Neural cell (in vitro differentiated cells): ENCODE measurements around the gene ZNF493. TPM values are rescaled to one million over a fixed set of nuclear protein-coding genes. Genes with fewer than 3 reads are reported as not detected.

Experiments
- H2AFZ ChIP-seq: fragments of 200-600, 300-800 bp; sonication (generic), shearing (Covaris generic); 2 replicates; pipeline ENCODE4 v1.6.0; 2014; ENCODE audit warnings: low read depth, mild to moderate bottlenecking, antibody characterized with exemption, low read length, moderate library complexity
- H3F3A ChIP-seq: fragments of 200-600 bp; shearing (Covaris generic); 2 replicates; pipeline ENCODE4 v1.6.1; 2016; ENCODE audit warnings: mild to moderate bottlenecking, moderate library complexity, mixed read lengths, antibody characterized with exemption, low read length; ENCODE audit not compliant: insufficient read depth, poor library complexity, severe bottlenecking
- H3K27ac ChIP-seq: fragments of 200-600, 300-800 bp; sonication (generic), shearing (Covaris generic); 2 replicates; pipeline ENCODE4 v1.5.1; 2014; ENCODE audit warnings: mild to moderate bottlenecking, low read length, moderate library complexity
- H3K27me3 ChIP-seq: fragments of 300-800, 200-600 bp; sonication (generic), shearing (Covaris generic); 2 replicates; pipeline ENCODE4 v1.6.0; 2014; ENCODE audit warnings: mild to moderate bottlenecking, low read depth, low read length, moderate library complexity; ENCODE audit not compliant: insufficient read depth
- H3K36me3 ChIP-seq: fragments of 300-800, 200-600 bp; sonication (generic), shearing (Covaris generic); 2 replicates; pipeline ENCODE4 v1.5.1; 2014; ENCODE audit warnings: mild to moderate bottlenecking, antibody characterized with exemption, low read length, moderate library complexity; ENCODE audit not compliant: insufficient read depth
- H3K4me2 ChIP-seq: fragments of 300-800, 200-600 bp; sonication (generic), shearing (Covaris generic); 2 replicates; pipeline ENCODE4 v1.6.0; 2014; ENCODE audit warnings: mild to moderate bottlenecking, low read length
- H3K4me3 ChIP-seq: fragments of 300-800, 200-600 bp; sonication (generic), shearing (Covaris generic); 2 replicates; pipeline ENCODE4 v1.5.1; 2014; ENCODE audit warnings: mild to moderate bottlenecking, low read length, moderate library complexity
- H3K79me2 ChIP-seq: fragments of 200-600 bp; shearing (Covaris generic); replicated peaks from 2 replicates; pipeline ENCODE4 v1.6.0; 2014; ENCODE audit warnings: mild to moderate bottlenecking, low read length, moderate library complexity; ENCODE audit not compliant: insufficient read depth
- H3K9ac ChIP-seq: fragments of 300-800, 200-600 bp; sonication (generic), shearing (Covaris generic); 2 replicates; pipeline ENCODE4 v1.6.1; 2016; ENCODE audit warnings: mild to moderate bottlenecking, low read length, mixed read lengths
- H3K9me2 ChIP-seq: fragments of 200-600 bp; shearing (Covaris generic); 2 replicates; pipeline ENCODE4 v1.6.1; 2016; ENCODE audit warnings: mild to moderate bottlenecking, low read length, mixed read lengths; ENCODE audit not compliant: insufficient read depth
- H3K9me3 ChIP-seq: fragments of 200-600, 300-800 bp; sonication (generic), shearing (Covaris generic); 2 replicates; pipeline ENCODE4 v1.6.1; 2016; ENCODE audit warnings: mild to moderate bottlenecking, mixed run types, low read length, moderate library complexity, mixed read lengths
- H4K20me1 ChIP-seq: fragments of 200-600 bp; shearing (Covaris generic); 2 replicates; pipeline ENCODE4 v1.6.1; 2016; ENCODE audit warnings: mild to moderate bottlenecking, mixed run types; ENCODE audit not compliant: insufficient read depth
- CTCF ChIP-seq: fragments of 450-650 bp; IDR thresholded peaks from 2 replicates; pipeline ENCODE4 v1.5.1; 2014; ENCODE audit warnings: antibody characterized with exemption, mild to moderate bottlenecking, moderate library complexity; ENCODE audit not compliant: poor library complexity, severe bottlenecking
- EP300 ChIP-seq: fragments of 450-650 bp; conservative IDR thresholded peaks from 2 replicates; pipeline ENCODE4 v1.6.1; 2014; ENCODE audit warnings: antibody characterized with exemption, mild to moderate bottlenecking, moderate library complexity; ENCODE audit not compliant: poor library complexity, severe bottlenecking
- EZH2 ChIP-seq: fragments of 200-600, 300-800 bp; shearing (Covaris generic), sonication (generic); IDR thresholded peaks from 2 replicates; pipeline ENCODE4 v1.6.1; 2014; ENCODE audit warnings: antibody characterized with exemption, low read length, borderline replicate concordance, mild to moderate bottlenecking; ENCODE audit not compliant: insufficient read depth, poor library complexity, severe bottlenecking
- MXI1 ChIP-seq: fragments of 450-650 bp; conservative IDR thresholded peaks from 2 replicates; pipeline ENCODE4 v1.6.1; 2014; ENCODE audit warnings: antibody characterized with exemption, mild to moderate bottlenecking; ENCODE audit not compliant: poor library complexity, severe bottlenecking
- POLR2AphosphoS5 ChIP-seq: IDR thresholded peaks from 2 replicates; pipeline ENCODE4 v1.6.1; 2012
- RAD21 ChIP-seq: fragments of 450-650 bp; conservative IDR thresholded peaks from 2 replicates; pipeline ENCODE4 v1.6.1; 2014; ENCODE audit warnings: antibody characterized with exemption, mild to moderate bottlenecking, moderate library complexity
- REST ChIP-seq: IDR thresholded peaks from 2 replicates; pipeline ENCODE4 v1.6.1; 2012; ENCODE audit warnings: borderline replicate concordance
- SMC3 ChIP-seq: fragments of 450-650 bp; conservative IDR thresholded peaks from 2 replicates; pipeline ENCODE4 v1.6.1; 2014; ENCODE audit warnings: antibody characterized with exemption, mild to moderate bottlenecking, moderate library complexity; ENCODE audit not compliant: poor library complexity
- TAF1 ChIP-seq: IDR thresholded peaks from 2 replicates; pipeline ENCODE4 v1.6.1; 2012; ENCODE audit warnings: low read depth
- polyA plus RNA-seq: library from polyadenylated mRNA; depleted of rRNA; stranded (reverse); fragments of >200 nt; gene quantifications from 2 replicates; pipeline ENCODE4 v1.2.3, GENCODE V29; 2014

ZNF493 gene
- polyA plus RNA-seq, 1 donor from 2014 or later: 85.8 TPM

GRCh38 chr19:21423057-21424041, 26.4 kb downstream of the ZNF493 start:
- no peaks in the 10 kb centered on the region for H3K9me2 ChIP-seq
- peaks cover 45% of the 10 kb centered on the region for H3K9me3 ChIP-seq
- peaks cover 5% of the 10 kb centered on the region for H3K36me3 ChIP-seq
- no peak for TF ChIP-seq MXI1
- TF ChIP-seq POLR2AphosphoS5: no peak
- TF ChIP-seq REST: no peak
- TF ChIP-seq RAD21: no peak
- TF ChIP-seq CTCF: no peak
- no peaks in the 10 kb centered on the region for H3K27me3 ChIP-seq
- no peak overlapping the region for H2AFZ ChIP-seq
- no peak overlapping the region for H3K27ac ChIP-seq
- no peak overlapping the region for H3K4me2 ChIP-seq
- H4K20me1 ChIP-seq: no peaks in the 10 kb centered on the region
- H3K4me3 ChIP-seq: no peak overlapping the region
- H3K79me2 ChIP-seq: no peaks in the 10 kb centered on the region
- H3F3A ChIP-seq: no peaks in the 10 kb centered on the region
- H3K9ac ChIP-seq: no peak overlapping the region

- Histone ChIP-seq H3K9ac (no peak overlapping the region), H3K9me2 (no peaks in the 10 kb centered on the region), H3K27me3 (no peaks in the 10 kb centered on the region), H3F3A (no peaks in the 10 kb centered on the region), H4K20me1 (no peaks in the 10 kb centered on the region), H2AFZ (no peak overlapping the region), H3K4me3 (no peak overlapping the region), H3K4me2 (no peak overlapping the region), H3K79me2 (no peaks in the 10 kb centered on the region), H3K36me3 (no peaks in the 10 kb centered on the region), H3K27ac (no peak overlapping the region), H3K9me3 (peaks cover 5% of the 10 kb centered on the region)
- no peak for TF ChIP-seq REST
- TF ChIP-seq TAF1: no peak
- no peak for TF ChIP-seq POLR2AphosphoS5
- TF ChIP-seq SMC3: no peak
- no peak for TF ChIP-seq EP300
- no peak for TF ChIP-seq CTCF
- TF ChIP-seq EZH2: no peak
- no peak for TF ChIP-seq MXI1
- no peak for TF ChIP-seq RAD21
Measured at GRCh38 chr19:21430675-21431074, 33.7 kb downstream of the ZNF493 start.
